ENCODE data around the gene CENPP.

- TF ChIP-seq POLR2AphosphoS5 (IDR thresholded peaks at IDR 0.05) (no peak), CTCF (IDR thresholded peaks at IDR 0.05) (no peak), POLR2A (IDR thresholded peaks at IDR 0.05) (no peak)
These were observed 208.9 kb downstream of the CENPP start for GRCh38 chr9:92534674-92535073.

All from transverse colon (tissue), 4 donors.